Neural cell (in vitro differentiated cells): ENCODE data around the gene PLA2G2D. TPM values are rescaled to one million over a fixed set of nuclear protein-coding genes. Genes with fewer than 3 reads are reported as not detected.

ENCODE experiments used
- H2AFZ ChIP-seq: fragments of 200-600, 300-800 bp; sonication (generic), shearing (Covaris generic); 2 replicates; pipeline ENCODE4 v1.6.0; 2014; ENCODE audit warnings: low read depth, mild to moderate bottlenecking, antibody characterized with exemption, low read length, moderate library complexity
- H3F3A ChIP-seq: fragments of 200-600 bp; shearing (Covaris generic); 2 replicates; pipeline ENCODE4 v1.6.1; 2016; ENCODE audit warnings: mild to moderate bottlenecking, moderate library complexity, mixed read lengths, antibody characterized with exemption, low read length; ENCODE audit not compliant: insufficient read depth, poor library complexity, severe bottlenecking
- H3K27ac ChIP-seq: fragments of 200-600, 300-800 bp; sonication (generic), shearing (Covaris generic); 2 replicates; pipeline ENCODE4 v1.5.1; 2014; ENCODE audit warnings: mild to moderate bottlenecking, low read length, moderate library complexity
- H3K27me3 ChIP-seq: fragments of 300-800, 200-600 bp; sonication (generic), shearing (Covaris generic); 2 replicates; pipeline ENCODE4 v1.6.0; 2014; ENCODE audit warnings: mild to moderate bottlenecking, low read depth, low read length, moderate library complexity; ENCODE audit not compliant: insufficient read depth
- H3K36me3 ChIP-seq: fragments of 300-800, 200-600 bp; sonication (generic), shearing (Covaris generic); 2 replicates; pipeline ENCODE4 v1.5.1; 2014; ENCODE audit warnings: mild to moderate bottlenecking, antibody characterized with exemption, low read length, moderate library complexity; ENCODE audit not compliant: insufficient read depth
- H3K4me2 ChIP-seq: fragments of 300-800, 200-600 bp; sonication (generic), shearing (Covaris generic); 2 replicates; pipeline ENCODE4 v1.6.0; 2014; ENCODE audit warnings: mild to moderate bottlenecking, low read length
- H3K4me3 ChIP-seq: fragments of 300-800, 200-600 bp; sonication (generic), shearing (Covaris generic); 2 replicates; pipeline ENCODE4 v1.5.1; 2014; ENCODE audit warnings: mild to moderate bottlenecking, low read length, moderate library complexity
- H3K79me2 ChIP-seq: fragments of 200-600 bp; shearing (Covaris generic); replicated peaks from 2 replicates; pipeline ENCODE4 v1.6.0; 2014; ENCODE audit warnings: mild to moderate bottlenecking, low read length, moderate library complexity; ENCODE audit not compliant: insufficient read depth
- H3K9ac ChIP-seq: fragments of 300-800, 200-600 bp; sonication (generic), shearing (Covaris generic); 2 replicates; pipeline ENCODE4 v1.6.1; 2016; ENCODE audit warnings: mild to moderate bottlenecking, low read length, mixed read lengths
- H3K9me2 ChIP-seq: fragments of 200-600 bp; shearing (Covaris generic); 2 replicates; pipeline ENCODE4 v1.6.1; 2016; ENCODE audit warnings: mild to moderate bottlenecking, low read length, mixed read lengths; ENCODE audit not compliant: insufficient read depth
- H3K9me3 ChIP-seq: fragments of 200-600, 300-800 bp; sonication (generic), shearing (Covaris generic); 2 replicates; pipeline ENCODE4 v1.6.1; 2016; ENCODE audit warnings: mild to moderate bottlenecking, mixed run types, low read length, moderate library complexity, mixed read lengths
- H4K20me1 ChIP-seq: fragments of 200-600 bp; shearing (Covaris generic); 2 replicates; pipeline ENCODE4 v1.6.1; 2016; ENCODE audit warnings: mild to moderate bottlenecking, mixed run types; ENCODE audit not compliant: insufficient read depth
- EP300 ChIP-seq: fragments of 450-650 bp; conservative IDR thresholded peaks from 2 replicates; pipeline ENCODE4 v1.6.1; 2014; ENCODE audit warnings: antibody characterized with exemption, mild to moderate bottlenecking, moderate library complexity; ENCODE audit not compliant: poor library complexity, severe bottlenecking
- EZH2 ChIP-seq: fragments of 200-600, 300-800 bp; shearing (Covaris generic), sonication (generic); IDR thresholded peaks from 2 replicates; pipeline ENCODE4 v1.6.1; 2014; ENCODE audit warnings: antibody characterized with exemption, low read length, borderline replicate concordance, mild to moderate bottlenecking; ENCODE audit not compliant: insufficient read depth, poor library complexity, severe bottlenecking
- MXI1 ChIP-seq: fragments of 450-650 bp; conservative IDR thresholded peaks from 2 replicates; pipeline ENCODE4 v1.6.1; 2014; ENCODE audit warnings: antibody characterized with exemption, mild to moderate bottlenecking; ENCODE audit not compliant: poor library complexity, severe bottlenecking
- POLR2AphosphoS5 ChIP-seq: IDR thresholded peaks from 2 replicates; pipeline ENCODE4 v1.6.1; 2012
- RAD21 ChIP-seq: fragments of 450-650 bp; conservative IDR thresholded peaks from 2 replicates; pipeline ENCODE4 v1.6.1; 2014; ENCODE audit warnings: antibody characterized with exemption, mild to moderate bottlenecking, moderate library complexity
- SMC3 ChIP-seq: fragments of 450-650 bp; conservative IDR thresholded peaks from 2 replicates; pipeline ENCODE4 v1.6.1; 2014; ENCODE audit warnings: antibody characterized with exemption, mild to moderate bottlenecking, moderate library complexity; ENCODE audit not compliant: poor library complexity
- TAF1 ChIP-seq: IDR thresholded peaks from 2 replicates; pipeline ENCODE4 v1.6.1; 2012; ENCODE audit warnings: low read depth
- polyA plus RNA-seq: library from polyadenylated mRNA; depleted of rRNA; stranded (reverse); fragments of >200 nt; gene quantifications from 2 replicates; pipeline ENCODE4 v1.2.3, GENCODE V29; 2014
- TF ChIP-seq, protein P1 (sequence below): IDR thresholded peaks from 2 replicates; pipeline ENCODE4 v1.6.1; 2012; ENCODE audit warnings: borderline replicate concordance
- TF ChIP-seq, protein P2 (sequence below): fragments of 450-650 bp; IDR thresholded peaks from 2 replicates; pipeline ENCODE4 v1.5.1; 2014; ENCODE audit warnings: antibody characterized with exemption, mild to moderate bottlenecking, moderate library complexity; ENCODE audit not compliant: poor library complexity, severe bottlenecking

Gene PLA2G2D
- polyA plus RNA-seq, 1 donor from 2014 or later: not detected

DNA sequence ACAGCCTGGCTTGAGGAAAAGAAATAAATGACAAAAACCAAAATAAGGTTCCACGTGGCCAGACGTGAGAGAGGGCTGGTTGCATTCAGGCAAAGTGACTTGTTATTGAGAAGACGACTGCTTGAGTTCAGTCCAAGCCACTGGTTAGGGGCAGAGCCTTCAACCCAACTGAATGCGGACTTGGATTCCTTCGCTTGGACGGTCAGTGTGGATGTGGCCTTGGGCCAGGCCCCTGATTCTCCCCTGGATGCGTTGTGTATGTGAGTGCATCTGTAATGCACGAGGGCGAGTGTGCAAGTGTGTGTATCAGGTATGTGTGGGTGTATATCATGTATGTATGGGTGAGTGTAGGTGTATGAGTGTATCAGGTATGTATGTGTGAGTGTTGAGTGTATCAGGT is 21.7 kb upstream of the PLA2G2D start:
- Histone ChIP-seq H4K20me1 (no peaks in the 10 kb centered on the region), H3K79me2 (no peaks in the 10 kb centered on the region), H3K27ac (no peak overlapping the region), H3K9me2 (no peaks in the 10 kb centered on the region), H3K4me3 (no peak overlapping the region), H3F3A (no peaks in the 10 kb centered on the region), H3K4me2 (no peak overlapping the region), H2AFZ (no peak overlapping the region), H3K27me3 (no peaks in the 10 kb centered on the region), H3K9me3 (no peaks in the 10 kb centered on the region), H3K36me3 (no peaks in the 10 kb centered on the region), H3K9ac (no peak overlapping the region)
- TF ChIP-seq TAF1: no peak
- no peak for TF ChIP-seq POLR2AphosphoS5
- TF ChIP-seq, protein P1, sequence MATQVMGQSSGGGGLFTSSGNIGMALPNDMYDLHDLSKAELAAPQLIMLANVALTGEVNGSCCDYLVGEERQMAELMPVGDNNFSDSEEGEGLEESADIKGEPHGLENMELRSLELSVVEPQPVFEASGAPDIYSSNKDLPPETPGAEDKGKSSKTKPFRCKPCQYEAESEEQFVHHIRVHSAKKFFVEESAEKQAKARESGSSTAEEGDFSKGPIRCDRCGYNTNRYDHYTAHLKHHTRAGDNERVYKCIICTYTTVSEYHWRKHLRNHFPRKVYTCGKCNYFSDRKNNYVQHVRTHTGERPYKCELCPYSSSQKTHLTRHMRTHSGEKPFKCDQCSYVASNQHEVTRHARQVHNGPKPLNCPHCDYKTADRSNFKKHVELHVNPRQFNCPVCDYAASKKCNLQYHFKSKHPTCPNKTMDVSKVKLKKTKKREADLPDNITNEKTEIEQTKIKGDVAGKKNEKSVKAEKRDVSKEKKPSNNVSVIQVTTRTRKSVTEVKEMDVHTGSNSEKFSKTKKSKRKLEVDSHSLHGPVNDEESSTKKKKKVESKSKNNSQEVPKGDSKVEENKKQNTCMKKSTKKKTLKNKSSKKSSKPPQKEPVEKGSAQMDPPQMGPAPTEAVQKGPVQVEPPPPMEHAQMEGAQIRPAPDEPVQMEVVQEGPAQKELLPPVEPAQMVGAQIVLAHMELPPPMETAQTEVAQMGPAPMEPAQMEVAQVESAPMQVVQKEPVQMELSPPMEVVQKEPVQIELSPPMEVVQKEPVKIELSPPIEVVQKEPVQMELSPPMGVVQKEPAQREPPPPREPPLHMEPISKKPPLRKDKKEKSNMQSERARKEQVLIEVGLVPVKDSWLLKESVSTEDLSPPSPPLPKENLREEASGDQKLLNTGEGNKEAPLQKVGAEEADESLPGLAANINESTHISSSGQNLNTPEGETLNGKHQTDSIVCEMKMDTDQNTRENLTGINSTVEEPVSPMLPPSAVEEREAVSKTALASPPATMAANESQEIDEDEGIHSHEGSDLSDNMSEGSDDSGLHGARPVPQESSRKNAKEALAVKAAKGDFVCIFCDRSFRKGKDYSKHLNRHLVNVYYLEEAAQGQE: no peak
- no peak for TF ChIP-seq RAD21

DNA sequence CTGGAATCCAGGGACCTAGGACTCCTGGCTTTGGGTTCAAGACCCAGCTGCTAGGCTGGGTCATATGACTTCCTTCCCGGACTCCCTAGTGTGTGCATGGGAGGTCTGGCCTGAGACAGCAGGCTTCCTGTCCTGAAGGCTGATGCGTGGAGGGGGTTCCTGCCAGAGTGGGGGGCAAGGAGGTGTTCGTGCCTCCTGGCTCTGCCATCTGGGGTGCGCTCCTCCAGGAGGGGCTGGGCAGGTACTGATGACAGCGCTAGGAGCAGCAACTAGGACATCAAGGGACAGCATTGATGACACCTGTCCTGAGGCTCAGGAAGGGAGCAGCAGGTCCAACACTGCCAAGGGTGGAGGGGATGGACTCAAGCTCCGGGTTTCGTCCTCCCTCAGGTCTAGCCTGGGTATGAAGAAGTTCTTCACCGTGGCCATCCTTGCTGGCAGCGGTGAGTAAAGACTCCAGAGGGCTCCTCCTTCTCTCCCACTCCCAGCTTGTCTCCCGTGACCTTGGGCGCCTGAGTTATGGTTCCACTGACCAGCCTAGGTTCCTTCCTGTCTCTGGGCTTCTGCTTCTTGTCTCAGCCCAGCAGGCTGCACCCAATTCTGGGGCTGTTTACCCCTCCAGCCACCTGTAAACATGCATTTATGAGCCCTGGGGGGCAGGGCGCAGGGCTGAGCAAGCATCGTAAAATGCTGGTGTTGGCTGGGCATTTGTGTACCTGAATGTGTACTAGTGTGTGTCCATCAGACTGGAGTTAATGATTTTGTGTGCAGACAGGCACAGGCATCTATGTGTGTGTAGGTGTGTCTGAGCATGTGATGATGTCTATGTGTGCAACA is 20.7 kb upstream of the PLA2G2D start:
- H3K9ac ChIP-seq: no peak overlapping the region
- H3K27me3 ChIP-seq: no peaks in the 10 kb centered on the region
- H3F3A ChIP-seq: no peaks in the 10 kb centered on the region
- no peaks in the 10 kb centered on the region for H3K9me2 ChIP-seq
- no peak overlapping the region for H2AFZ ChIP-seq
- no peaks in the 10 kb centered on the region for H3K9me3 ChIP-seq
- H4K20me1 ChIP-seq: no peaks in the 10 kb centered on the region
- no peaks in the 10 kb centered on the region for H3K79me2 ChIP-seq
- H3K36me3 ChIP-seq: no peaks in the 10 kb centered on the region
- TF ChIP-seq SMC3: no peak
- TF ChIP-seq RAD21: no peak
- no peak for TF ChIP-seq MXI1
- no peak for TF ChIP-seq POLR2AphosphoS5
- TF ChIP-seq EZH2: no peak
- no peak for TF ChIP-seq EP300
- TF ChIP-seq TAF1: no peak
- TF ChIP-seq, protein P1: no peak
- TF ChIP-seq, protein P2, sequence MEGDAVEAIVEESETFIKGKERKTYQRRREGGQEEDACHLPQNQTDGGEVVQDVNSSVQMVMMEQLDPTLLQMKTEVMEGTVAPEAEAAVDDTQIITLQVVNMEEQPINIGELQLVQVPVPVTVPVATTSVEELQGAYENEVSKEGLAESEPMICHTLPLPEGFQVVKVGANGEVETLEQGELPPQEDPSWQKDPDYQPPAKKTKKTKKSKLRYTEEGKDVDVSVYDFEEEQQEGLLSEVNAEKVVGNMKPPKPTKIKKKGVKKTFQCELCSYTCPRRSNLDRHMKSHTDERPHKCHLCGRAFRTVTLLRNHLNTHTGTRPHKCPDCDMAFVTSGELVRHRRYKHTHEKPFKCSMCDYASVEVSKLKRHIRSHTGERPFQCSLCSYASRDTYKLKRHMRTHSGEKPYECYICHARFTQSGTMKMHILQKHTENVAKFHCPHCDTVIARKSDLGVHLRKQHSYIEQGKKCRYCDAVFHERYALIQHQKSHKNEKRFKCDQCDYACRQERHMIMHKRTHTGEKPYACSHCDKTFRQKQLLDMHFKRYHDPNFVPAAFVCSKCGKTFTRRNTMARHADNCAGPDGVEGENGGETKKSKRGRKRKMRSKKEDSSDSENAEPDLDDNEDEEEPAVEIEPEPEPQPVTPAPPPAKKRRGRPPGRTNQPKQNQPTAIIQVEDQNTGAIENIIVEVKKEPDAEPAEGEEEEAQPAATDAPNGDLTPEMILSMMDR: no peak
- no peak overlapping the region for H3K4me3 ChIP-seq
- no peak overlapping the region for H3K4me2 ChIP-seq
- no peak overlapping the region for H3K27ac ChIP-seq
